Smooth muscle cell (in vitro differentiated cells): Measurements from ENCODE around the gene CCR5AS.
"Not testable (repeated sequence)": the region's sequence is repeated elsewhere in the genome, so short reads cannot be mapped to it uniquely, and the experiment has no call there.

ENCODE experiments used
- DNase-seq: peaks from one replicate; lab custom pipeline; 2025; ENCODE audit not compliant: unreplicated experiment; lab: John Stamatoyannopoulos, UW
- H2AFZ ChIP-seq: fragments of 200-600 bp; sonication (generic); 2 replicates; pipeline ENCODE4 v1.6.0; 2016; ENCODE audit warnings: antibody characterized with exemption, low read depth, mild to moderate bottlenecking
- H3F3A ChIP-seq: fragments of 200-600 bp; sonication (generic); 2 replicates; pipeline ENCODE4 v1.6.0; 2017; ENCODE audit warnings: antibody characterized with exemption, low read depth
- H3K27ac ChIP-seq: fragments of 200-600 bp; sonication (generic); 2 replicates; pipeline ENCODE4 v1.5.1; 2016; ENCODE audit warnings: low read depth, mild to moderate bottlenecking
- H3K27me3 ChIP-seq: fragments of 200-600 bp; sonication (generic); 2 replicates; pipeline ENCODE4 v1.6.1; 2016; ENCODE audit warnings: low read depth, mild to moderate bottlenecking
- H3K36me3 ChIP-seq: fragments of 200-600 bp; sonication (generic); 2 replicates; pipeline ENCODE4 v1.5.1; 2016; ENCODE audit warnings: low read depth
- H3K4me1 ChIP-seq: fragments of 200-600 bp; sonication (generic); 2 replicates; pipeline ENCODE4 v1.5.1; 2016; ENCODE audit warnings: low read depth
- H3K4me2 ChIP-seq: fragments of 200-600 bp; sonication (generic); 2 replicates; pipeline ENCODE4 v1.6.0; 2016; ENCODE audit warnings: mild to moderate bottlenecking
- H3K4me3 ChIP-seq: fragments of 200-600 bp; sonication (generic); 2 replicates; pipeline ENCODE4 v1.5.1; 2016; ENCODE audit warnings: mild to moderate bottlenecking
- H3K79me2 ChIP-seq: fragments of 200-600 bp; sonication (generic); 2 replicates; pipeline ENCODE4 v1.6.0; 2016; ENCODE audit warnings: low read depth, mild to moderate bottlenecking
- H3K9ac ChIP-seq: fragments of 200-600 bp; sonication (generic); 2 replicates; pipeline ENCODE4 v1.6.0; 2016; ENCODE audit warnings: low read depth
- H3K9me3 ChIP-seq: fragments of 200-600 bp; sonication (generic); replicated peaks from 2 replicates; pipeline ENCODE4 v1.5.1; 2016; ENCODE audit warnings: low read depth
- H4K20me1 ChIP-seq: fragments of 200-600 bp; sonication (generic); 2 replicates; pipeline ENCODE4 v1.6.0; 2016; ENCODE audit warnings: low read depth
- WGBS: methylation state at CpG from one replicate; pipeline ENCODE4 v1.1.7; 2016; ENCODE audit warnings: low lambda C conversion rate; 5-methylcytosine and 5-hydroxymethylcytosine counted together
- TF ChIP-seq, protein P1 (sequence below): fragments of 200-600 bp; sonication (generic); IDR thresholded peaks from 2 replicates; pipeline ENCODE4 v1.5.1; 2017; ENCODE audit warnings: borderline replicate concordance, mild to moderate bottlenecking, antibody characterized with exemption; ENCODE audit not compliant: insufficient read depth, poor library complexity, severe bottlenecking

Gene CCR5AS

DNA sequence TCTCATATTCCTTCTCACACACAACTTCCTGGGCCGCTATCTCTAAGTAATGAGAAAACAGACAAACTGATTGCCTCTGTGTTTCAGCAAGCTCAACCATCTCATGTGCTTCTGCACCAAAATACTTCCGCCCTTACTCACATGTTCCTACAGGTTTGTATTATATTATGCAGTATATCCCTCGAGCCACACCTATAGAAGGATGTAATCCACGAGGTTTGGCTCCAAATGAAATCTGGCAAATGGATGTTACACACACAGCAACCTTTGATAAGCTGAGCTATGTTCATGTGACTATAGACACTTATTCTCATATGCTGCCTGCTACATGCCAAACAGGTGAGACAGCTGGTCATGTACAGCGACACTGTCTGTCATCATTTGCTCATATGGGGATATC is 22.8 kb upstream of the CCR5AS start:
- no peaks in the 10 kb centered on the region for H3K79me2 ChIP-seq
- H3K36me3 ChIP-seq = no peaks in the 10 kb centered on the region
- no peaks in the 10 kb centered on the region for H3K4me1 ChIP-seq
- no peaks in the 10 kb centered on the region for H3K9me3 ChIP-seq
- H2AFZ ChIP-seq = no peak overlapping the region
- no peaks in the 10 kb centered on the region for H4K20me1 ChIP-seq
- DNase-seq = no peak
- H3K27ac ChIP-seq = no peak overlapping the region
- no peak overlapping the region for H3K9ac ChIP-seq
- H3K4me3 ChIP-seq = no peak overlapping the region
- H3K27me3 ChIP-seq = no peaks in the 10 kb centered on the region
- H3K4me2 ChIP-seq = no peak overlapping the region
- TF ChIP-seq, protein P1, sequence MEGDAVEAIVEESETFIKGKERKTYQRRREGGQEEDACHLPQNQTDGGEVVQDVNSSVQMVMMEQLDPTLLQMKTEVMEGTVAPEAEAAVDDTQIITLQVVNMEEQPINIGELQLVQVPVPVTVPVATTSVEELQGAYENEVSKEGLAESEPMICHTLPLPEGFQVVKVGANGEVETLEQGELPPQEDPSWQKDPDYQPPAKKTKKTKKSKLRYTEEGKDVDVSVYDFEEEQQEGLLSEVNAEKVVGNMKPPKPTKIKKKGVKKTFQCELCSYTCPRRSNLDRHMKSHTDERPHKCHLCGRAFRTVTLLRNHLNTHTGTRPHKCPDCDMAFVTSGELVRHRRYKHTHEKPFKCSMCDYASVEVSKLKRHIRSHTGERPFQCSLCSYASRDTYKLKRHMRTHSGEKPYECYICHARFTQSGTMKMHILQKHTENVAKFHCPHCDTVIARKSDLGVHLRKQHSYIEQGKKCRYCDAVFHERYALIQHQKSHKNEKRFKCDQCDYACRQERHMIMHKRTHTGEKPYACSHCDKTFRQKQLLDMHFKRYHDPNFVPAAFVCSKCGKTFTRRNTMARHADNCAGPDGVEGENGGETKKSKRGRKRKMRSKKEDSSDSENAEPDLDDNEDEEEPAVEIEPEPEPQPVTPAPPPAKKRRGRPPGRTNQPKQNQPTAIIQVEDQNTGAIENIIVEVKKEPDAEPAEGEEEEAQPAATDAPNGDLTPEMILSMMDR = no peak
- 86% methylated on average over 5 of the region's 5 CpGs for WGBS
- H3F3A ChIP-seq = no peaks in the 10 kb centered on the region

DNA sequence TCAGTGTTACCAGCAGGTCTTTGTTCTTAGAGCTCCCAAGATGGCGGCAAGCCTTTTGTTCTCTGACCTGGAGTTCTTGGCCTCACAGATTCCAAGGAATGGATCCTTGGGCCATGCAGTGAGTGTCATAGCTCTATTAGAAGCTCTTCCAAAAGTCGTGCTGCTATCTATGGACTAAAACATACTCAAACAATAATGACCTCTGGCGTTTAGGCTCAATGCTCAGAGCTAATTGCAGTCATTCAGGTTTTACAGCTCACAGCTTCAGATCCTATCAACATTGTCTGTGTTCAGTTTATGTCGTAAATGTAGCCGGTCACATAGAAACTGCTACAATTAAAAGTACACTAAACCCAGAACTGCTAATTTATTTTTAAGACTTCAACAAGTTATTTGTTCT is 22.4 kb upstream of the CCR5AS start:
- no peaks in the 10 kb centered on the region for H3K9me3 ChIP-seq
- no peaks in the 10 kb centered on the region for H3K27me3 ChIP-seq
- no peak for DNase-seq
- no peaks in the 10 kb centered on the region for H3K4me1 ChIP-seq
- WGBS = 57% methylated on average over 5 of the region's 5 CpGs
- TF ChIP-seq, protein P1 = no peak
- no peak overlapping the region for H3K4me3 ChIP-seq
- no peak overlapping the region for H3K9ac ChIP-seq
- no peaks in the 10 kb centered on the region for H3F3A ChIP-seq
- H3K4me2 ChIP-seq = no peak overlapping the region
- H4K20me1 ChIP-seq = no peaks in the 10 kb centered on the region
- H2AFZ ChIP-seq = no peak overlapping the region
- no peaks in the 10 kb centered on the region for H3K79me2 ChIP-seq
- H3K27ac ChIP-seq = no peak overlapping the region
- no peaks in the 10 kb centered on the region for H3K36me3 ChIP-seq

DNA sequence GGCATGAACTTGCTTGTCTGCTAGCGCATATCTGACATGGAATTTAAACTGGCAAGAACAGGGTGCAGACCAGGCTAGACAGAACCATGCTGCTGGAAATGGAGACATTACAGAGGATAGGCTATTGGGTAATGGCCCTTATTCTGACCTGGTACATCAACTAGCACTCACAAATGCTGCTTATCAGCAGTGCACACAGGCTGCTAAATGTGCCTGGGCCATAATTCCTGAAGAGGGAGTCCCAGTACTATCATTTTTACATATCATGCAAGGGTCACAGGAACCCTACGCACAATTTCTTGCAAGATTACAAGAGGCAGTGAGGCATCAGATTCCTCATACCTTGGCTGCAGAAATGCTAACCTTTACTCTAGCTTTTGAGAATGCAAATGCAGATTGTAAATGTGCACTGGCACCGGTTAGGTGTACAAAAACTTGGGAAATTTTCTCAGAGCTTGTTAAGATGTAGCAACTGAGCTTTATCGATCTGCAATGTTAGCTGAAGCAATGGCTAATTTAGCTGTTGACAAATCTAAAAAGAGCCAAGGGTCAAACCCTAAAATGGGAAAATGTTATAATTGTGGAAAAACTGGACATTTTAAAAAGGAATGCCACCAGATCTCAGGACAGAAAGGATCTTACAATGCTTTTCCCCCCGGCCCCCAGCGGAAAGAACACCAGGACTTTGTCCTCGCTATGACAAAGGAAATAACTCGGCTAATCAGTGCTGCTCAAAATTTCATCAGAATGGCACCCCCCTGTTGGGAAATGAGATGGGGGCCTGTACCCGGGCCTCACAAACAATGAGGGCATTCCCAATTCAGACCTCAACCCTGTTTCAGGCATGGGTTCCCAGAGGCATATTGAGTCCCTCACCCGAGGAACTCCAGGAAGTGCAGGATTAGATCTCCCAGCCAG is 21.3 kb upstream of the CCR5AS start:
- Histone ChIP-seq H3K27me3 (no peaks in the 10 kb centered on the region), H3K4me1 (no peaks in the 10 kb centered on the region), H3K27ac (no peak overlapping the region), H3K4me2 (no peak overlapping the region), H2AFZ (no peak overlapping the region), H3K79me2 (no peaks in the 10 kb centered on the region), H3K9ac (no peak overlapping the region), H3K36me3 (no peaks in the 10 kb centered on the region), H3F3A (no peaks in the 10 kb centered on the region), H4K20me1 (no peaks in the 10 kb centered on the region), H3K9me3 (no peaks in the 10 kb centered on the region), H3K4me3 (no peak overlapping the region)
- WGBS = 85% methylated on average over 10 of the region's 10 CpGs
- TF ChIP-seq, protein P1 = no peak
- DNase-seq = no peak

DNA sequence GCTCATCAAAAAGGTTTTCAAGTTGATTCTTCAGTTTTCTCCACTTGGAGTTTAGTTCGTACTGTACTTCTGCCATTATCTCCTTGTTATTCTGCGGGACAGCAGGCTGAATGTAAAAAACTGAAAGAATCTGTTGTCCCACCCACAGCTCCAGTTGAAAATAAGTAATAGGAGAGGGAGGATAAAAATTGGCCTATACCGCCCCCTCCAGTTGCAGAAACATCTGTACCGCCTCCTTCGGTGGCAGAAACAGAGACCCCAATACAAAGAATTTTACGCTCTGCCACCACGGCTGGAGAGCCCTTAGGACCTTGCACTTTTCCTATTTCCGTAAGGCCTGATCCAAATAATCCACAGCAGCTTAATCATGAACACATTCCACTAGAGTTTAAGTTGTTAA is 20.5 kb upstream of the CCR5AS start:
- not testable (repeated sequence) for H4K20me1 ChIP-seq, H3K4me1 ChIP-seq, H3K4me2 ChIP-seq, H3K4me3 ChIP-seq, H3K9me3 ChIP-seq, H3K9ac ChIP-seq, H3F3A ChIP-seq, DNase-seq, H3K27ac ChIP-seq, H2AFZ ChIP-seq, H3K27me3 ChIP-seq, H3K79me2 ChIP-seq, H3K36me3 ChIP-seq
- TF ChIP-seq, protein P1 = peak; percentile 6
- 69% methylated on average over 8 of the region's 8 CpGs for WGBS

DNA sequence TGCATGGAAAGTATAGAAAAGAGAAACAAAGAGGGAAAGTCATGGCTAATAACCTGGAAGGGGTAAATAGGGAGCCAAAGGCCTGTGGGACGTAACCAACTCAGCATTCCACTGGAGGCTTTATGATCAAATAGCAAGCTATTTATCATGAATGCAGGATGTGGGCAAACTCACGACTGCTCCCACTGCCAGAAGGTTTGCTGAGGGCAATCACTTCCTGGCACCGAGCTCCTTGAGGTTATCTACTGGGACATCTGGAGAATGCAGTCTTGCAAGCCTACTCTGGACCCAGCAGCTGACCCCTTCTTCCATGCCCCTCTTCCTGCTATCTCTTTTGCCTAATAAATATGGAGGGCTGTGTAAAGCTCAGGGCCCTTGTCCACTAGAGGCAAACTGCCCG is 19.6 kb upstream of the CCR5AS start:
- H4K20me1 ChIP-seq, H3K79me2 ChIP-seq, H3K36me3 ChIP-seq, H3K9me3 ChIP-seq, DNase-seq, H3K4me3 ChIP-seq, H2AFZ ChIP-seq, H3K4me2 ChIP-seq, H3K9ac ChIP-seq, H3F3A ChIP-seq, H3K4me1 ChIP-seq, H3K27me3 ChIP-seq, H3K27ac ChIP-seq: not testable (repeated sequence)
- WGBS = 44% methylated on average over 4 of the region's 4 CpGs
